Measurements from ENCODE around the gene RAX. TPM values are rescaled to one million over a fixed set of nuclear protein-coding genes. Genes with fewer than 3 reads are reported as not detected.
A peak's percentile ranks its signal among the peaks of the same experiment; 100 is the strongest.

RAX gene
- total and polyA plus RNA-seq, 5 donors from 2014 or later = not detected

DNA sequence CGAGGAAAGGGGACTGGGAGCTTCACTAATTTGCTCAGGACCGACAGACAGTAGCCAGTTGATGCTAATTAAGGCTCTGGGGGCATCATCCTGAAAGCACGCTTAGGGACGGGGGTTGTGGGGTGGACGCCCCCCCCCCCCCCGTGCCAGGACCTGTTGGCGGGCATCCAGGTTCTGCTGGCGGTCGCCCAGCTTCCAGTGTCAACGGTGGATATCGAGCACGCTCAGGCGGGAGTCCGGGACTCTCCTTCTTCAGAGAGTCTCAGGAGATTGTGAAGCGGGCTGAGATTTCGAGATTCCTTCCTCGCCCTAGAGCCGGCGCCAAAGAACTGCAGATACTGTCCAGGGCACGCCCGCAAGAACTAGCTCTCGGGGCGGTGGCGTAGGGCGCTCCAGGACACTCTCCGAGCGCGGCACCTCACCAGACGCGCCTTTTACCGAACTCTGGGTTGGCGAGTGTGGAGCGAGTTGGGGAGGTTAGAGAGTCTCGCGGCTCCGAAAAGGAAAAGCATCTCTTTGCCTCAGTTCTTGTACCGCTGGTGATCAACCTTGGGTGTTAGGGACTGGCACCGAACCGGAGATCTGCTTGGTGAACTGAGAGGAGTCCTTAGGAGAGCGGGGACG lies 5.6 kb downstream of the RAX start:
- Histone ChIP-seq H3K36me3 (ENCODE audit: control insufficient read depth, insufficient read depth, low read length) (no peaks in the 10 kb centered on the region), H3K27ac (ENCODE audit: insufficient read depth, low read length, poor library complexity, severe bottlenecking) (no peak overlapping the region), H3K4me3 (ENCODE audit: low read depth, low read length) (no peak overlapping the region), H3K4me1 (ENCODE audit: control insufficient read depth, insufficient read depth, low read length, poor library complexity, severe bottlenecking) (peaks cover 26% of the 10 kb centered on the region), H3K9me3 (ENCODE audit: control insufficient read depth in 2 of 2, low read length in 2 of 2) (no peaks in the 10 kb centered on the region), H3K27me3 (ENCODE audit: control insufficient read depth, insufficient read depth, low read length) (peaks cover 40% of the 10 kb centered on the region)
- Mint-ChIP-seq H3K27me3 (peaks cover 89% of the 10 kb centered on the region), H3K36me3 (peaks cover 3% of the 10 kb centered on the region), H3K4me3 (peak overlapping the region in 3 of 4 donors; percentile 26 to 51 (median 46)), H3K27ac (no peak overlapping the region), H3K9me3 (peaks cover 0 to 5% (median 0%) of the 10 kb centered on the region in 7 donors), H3K4me1 (peaks cover 5 to 37% (median 15%) of the 10 kb centered on the region in 4 donors)
- no peak for ATAC-seq (ENCODE audit: low read depth in 2 of 2)
- DNase-seq = no peak

DNA sequence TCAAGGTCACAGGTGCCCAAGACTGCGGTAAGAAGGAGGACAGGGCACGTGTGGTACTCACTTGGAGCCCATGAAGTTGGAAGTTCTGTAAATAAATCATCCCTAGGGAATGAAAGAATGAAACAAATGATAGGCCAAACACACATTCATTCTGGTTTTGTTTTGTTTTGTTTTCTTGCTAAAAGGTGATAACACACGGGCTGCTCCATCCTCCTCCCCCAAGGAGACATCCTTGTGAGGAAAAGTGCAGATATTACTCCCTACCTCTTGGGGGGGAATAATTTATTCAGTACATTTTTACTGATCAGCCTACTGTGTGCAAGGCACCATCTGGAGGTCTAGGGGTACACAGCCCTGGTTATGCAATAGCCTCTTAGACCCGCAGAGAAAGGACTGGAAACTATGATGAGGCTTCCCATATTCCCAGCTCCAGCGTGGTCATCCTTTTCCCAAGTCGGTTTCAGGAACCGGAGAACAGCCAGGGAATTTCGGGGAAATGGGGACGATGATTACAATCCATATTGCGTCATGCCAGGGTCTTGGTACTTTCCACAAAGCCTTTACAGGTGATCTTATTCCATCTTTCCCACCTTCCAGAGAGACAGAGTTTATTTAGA lies 6.3 kb downstream of the RAX start:
- Mint-ChIP-seq H3K27ac (no peak overlapping the region), H3K4me3 (peak overlapping the region in 3 of 4 donors; percentile 9 to 21 (median 17)), H3K36me3 (peaks cover 3% of the 10 kb centered on the region), H3K4me1 (peaks cover 5 to 37% (median 15%) of the 10 kb centered on the region in 4 donors), H3K27me3 (peaks cover 92% of the 10 kb centered on the region), H3K9me3 (peaks cover 0 to 5% (median 0%) of the 10 kb centered on the region in 7 donors)
- Histone ChIP-seq H3K27ac (ENCODE audit: insufficient read depth, low read length, poor library complexity, severe bottlenecking) (no peak overlapping the region), H3K4me3 (ENCODE audit: low read depth, low read length) (no peak overlapping the region), H3K36me3 (ENCODE audit: control insufficient read depth, insufficient read depth, low read length) (no peaks in the 10 kb centered on the region), H3K27me3 (ENCODE audit: control insufficient read depth, insufficient read depth, low read length) (peaks cover 38% of the 10 kb centered on the region), H3K4me1 (ENCODE audit: control insufficient read depth, insufficient read depth, low read length, poor library complexity, severe bottlenecking) (peaks cover 20% of the 10 kb centered on the region), H3K9me3 (ENCODE audit: control insufficient read depth in 2 of 2, low read length in 2 of 2) (no peaks in the 10 kb centered on the region)
- DNase-seq (no peak), ATAC-seq (ENCODE audit: low read depth in 2 of 2) (no peak)

- Mint-ChIP-seq H3K4me1 (peaks cover 4 to 34% (median 14%) of the 10 kb centered on the region in 4 donors), H3K27me3 (peaks cover 91% of the 10 kb centered on the region), H3K27ac (no peak overlapping the region), H3K4me3 (peak overlapping the region in 3 of 4 donors; percentile 9 to 32 (median 17)), H3K36me3 (peaks cover 3% of the 10 kb centered on the region), H3K9me3 (peaks cover 0 to 8% (median 0%) of the 10 kb centered on the region in 7 donors)
- DNase-seq (no peak), ATAC-seq (ENCODE audit: low read depth in 2 of 2) (no peak)
- Histone ChIP-seq H3K4me1 (ENCODE audit: control insufficient read depth, insufficient read depth, low read length, poor library complexity, severe bottlenecking) (peaks cover 18% of the 10 kb centered on the region), H3K27ac (ENCODE audit: insufficient read depth, low read length, poor library complexity, severe bottlenecking) (no peak overlapping the region), H3K9me3 (ENCODE audit: control insufficient read depth in 2 of 2, low read length in 2 of 2) (no peaks in the 10 kb centered on the region), H3K36me3 (ENCODE audit: control insufficient read depth, insufficient read depth, low read length) (no peaks in the 10 kb centered on the region), H3K4me3 (ENCODE audit: low read depth, low read length) (no peak overlapping the region), H3K27me3 (ENCODE audit: control insufficient read depth, insufficient read depth, low read length) (peaks cover 33% of the 10 kb centered on the region)
These were observed 6.8 kb downstream of the RAX start for GRCh38 chr18:59266459-59266858.

DNA sequence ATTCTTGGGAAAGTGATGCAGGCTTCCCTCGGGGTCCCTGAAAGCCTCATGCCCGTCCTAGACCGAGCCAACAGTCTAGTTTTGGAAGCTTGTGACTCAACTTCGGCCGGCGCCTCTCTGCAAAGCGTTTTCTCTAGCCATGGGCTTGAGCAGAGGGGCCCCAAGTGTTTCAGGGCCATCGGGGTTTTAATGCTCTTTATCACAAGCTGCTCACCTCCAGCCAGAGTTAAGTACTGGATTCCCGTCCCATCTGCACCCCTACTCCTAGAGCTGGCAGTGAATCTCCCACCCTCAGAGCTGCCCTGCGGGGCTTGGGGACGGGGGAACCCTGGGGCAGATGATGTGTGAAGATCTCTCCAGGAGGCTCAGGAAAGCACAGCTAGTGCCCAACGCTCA lies 7.3 kb downstream of the RAX start:
- Histone ChIP-seq H3K4me3 (ENCODE audit: low read depth, low read length) (no peak overlapping the region), H3K4me1 (ENCODE audit: control insufficient read depth, insufficient read depth, low read length, poor library complexity, severe bottlenecking) (peaks cover 18% of the 10 kb centered on the region), H3K36me3 (ENCODE audit: control insufficient read depth, insufficient read depth, low read length) (no peaks in the 10 kb centered on the region), H3K27ac (ENCODE audit: insufficient read depth, low read length, poor library complexity, severe bottlenecking) (no peak overlapping the region), H3K27me3 (ENCODE audit: control insufficient read depth, insufficient read depth, low read length) (peaks cover 29% of the 10 kb centered on the region), H3K9me3 (ENCODE audit: control insufficient read depth in 2 of 2, low read length in 2 of 2) (no peaks in the 10 kb centered on the region)
- peaks cover 3% of the 10 kb centered on the region for H3K36me3 Mint-ChIP-seq
- H3K4me3 Mint-ChIP-seq = peak overlapping the region; percentile 11 to 91 (median 35)
- DNase-seq = no peak
- H3K27me3 Mint-ChIP-seq = peaks cover 91% of the 10 kb centered on the region
- H3K9me3 Mint-ChIP-seq = peaks cover 0 to 8% (median 0%) of the 10 kb centered on the region in 7 donors
- H3K4me1 Mint-ChIP-seq = peaks cover 4 to 34% (median 14%) of the 10 kb centered on the region in 4 donors
- ATAC-seq (ENCODE audit: low read depth in 2 of 2) = no peak
- H3K27ac Mint-ChIP-seq = no peak overlapping the region

- Mint-ChIP-seq H3K4me1 (peaks cover 3 to 34% (median 14%) of the 10 kb centered on the region in 4 donors), H3K4me3 (peak overlapping the region; percentile 29 to 91 (median 35)), H3K36me3 (peaks cover 3% of the 10 kb centered on the region), H3K27me3 (peaks cover 91% of the 10 kb centered on the region), H3K9me3 (peaks cover 0 to 9% (median 0%) of the 10 kb centered on the region in 7 donors), H3K27ac (no peak overlapping the region)
- Histone ChIP-seq H3K9me3 (ENCODE audit: control insufficient read depth in 2 of 2, low read length in 2 of 2) (no peaks in the 10 kb centered on the region), H3K4me3 (ENCODE audit: low read depth, low read length) (no peak overlapping the region), H3K36me3 (ENCODE audit: control insufficient read depth, insufficient read depth, low read length) (no peaks in the 10 kb centered on the region), H3K4me1 (ENCODE audit: control insufficient read depth, insufficient read depth, low read length, poor library complexity, severe bottlenecking) (peaks cover 18% of the 10 kb centered on the region), H3K27ac (ENCODE audit: insufficient read depth, low read length, poor library complexity, severe bottlenecking) (no peak overlapping the region), H3K27me3 (ENCODE audit: control insufficient read depth, insufficient read depth, low read length) (peaks cover 23% of the 10 kb centered on the region)
- DNase-seq (peak in 1 of 3 donors; percentile 54), ATAC-seq (ENCODE audit: low read depth in 2 of 2) (no peak)
These were observed 7.8 kb downstream of the RAX start for GRCh38 chr18:59265246-59265973.

- Histone ChIP-seq H3K4me3 (ENCODE audit: low read depth, low read length) (no peak overlapping the region), H3K27me3 (ENCODE audit: control insufficient read depth, insufficient read depth, low read length) (peaks cover 17% of the 10 kb centered on the region), H3K4me1 (ENCODE audit: control insufficient read depth, insufficient read depth, low read length, poor library complexity, severe bottlenecking) (peaks cover 18% of the 10 kb centered on the region), H3K36me3 (ENCODE audit: control insufficient read depth, insufficient read depth, low read length) (no peaks in the 10 kb centered on the region), H3K9me3 (ENCODE audit: control insufficient read depth in 2 of 2, low read length in 2 of 2) (no peaks in the 10 kb centered on the region), H3K27ac (ENCODE audit: insufficient read depth, low read length, poor library complexity, severe bottlenecking) (no peak overlapping the region)
- H3K36me3 Mint-ChIP-seq = peaks cover 3% of the 10 kb centered on the region
- peak overlapping the region in 2 of 4 donors; percentile 29 to 91 for H3K4me3 Mint-ChIP-seq
- ATAC-seq (ENCODE audit: low read depth in 2 of 2) = no peak
- H3K4me1 Mint-ChIP-seq = peaks cover 0 to 32% (median 12%) of the 10 kb centered on the region in 4 donors
- no peak for DNase-seq
- H3K9me3 Mint-ChIP-seq = peaks cover 0 to 9% (median 0%) of the 10 kb centered on the region in 7 donors
- peaks cover 91% of the 10 kb centered on the region for H3K27me3 Mint-ChIP-seq
- H3K27ac Mint-ChIP-seq = no peak overlapping the region
These were observed 8.5 kb downstream of the RAX start for GRCh38 chr18:59264651-59265245.

GRCh38 chr18:59264121-59264571 lies 9.1 kb downstream of the RAX start:
- Mint-ChIP-seq H3K27me3 (peaks cover 94% of the 10 kb centered on the region), H3K27ac (no peak overlapping the region), H3K36me3 (peaks cover 3% of the 10 kb centered on the region), H3K9me3 (peaks cover 0 to 14% (median 0%) of the 10 kb centered on the region in 7 donors), H3K4me3 (no peak overlapping the region), H3K4me1 (peaks cover 0 to 28% (median 9%) of the 10 kb centered on the region in 4 donors)
- H3K27ac ChIP-seq (ENCODE audit: insufficient read depth, low read length, poor library complexity, severe bottlenecking) = no peak overlapping the region
- no peaks in the 10 kb centered on the region for H3K36me3 ChIP-seq (ENCODE audit: control insufficient read depth, insufficient read depth, low read length)
- DNase-seq (no peak), ATAC-seq (ENCODE audit: low read depth in 2 of 2) (no peak)
- no peaks in the 10 kb centered on the region for H3K9me3 ChIP-seq (ENCODE audit: control insufficient read depth in 2 of 2, low read length in 2 of 2)
- H3K27me3 ChIP-seq (ENCODE audit: control insufficient read depth, insufficient read depth, low read length) = peaks cover 17% of the 10 kb centered on the region
- no peak overlapping the region for H3K4me3 ChIP-seq (ENCODE audit: low read depth, low read length)
- H3K4me1 ChIP-seq (ENCODE audit: control insufficient read depth, insufficient read depth, low read length, poor library complexity, severe bottlenecking) = peaks cover 14% of the 10 kb centered on the region

Data from CD4-positive, CD25-positive, alpha-beta regulatory T cell (primary cell).